ENCODE data around the gene PPP2R3A.

Gene PPP2R3A

DNA sequence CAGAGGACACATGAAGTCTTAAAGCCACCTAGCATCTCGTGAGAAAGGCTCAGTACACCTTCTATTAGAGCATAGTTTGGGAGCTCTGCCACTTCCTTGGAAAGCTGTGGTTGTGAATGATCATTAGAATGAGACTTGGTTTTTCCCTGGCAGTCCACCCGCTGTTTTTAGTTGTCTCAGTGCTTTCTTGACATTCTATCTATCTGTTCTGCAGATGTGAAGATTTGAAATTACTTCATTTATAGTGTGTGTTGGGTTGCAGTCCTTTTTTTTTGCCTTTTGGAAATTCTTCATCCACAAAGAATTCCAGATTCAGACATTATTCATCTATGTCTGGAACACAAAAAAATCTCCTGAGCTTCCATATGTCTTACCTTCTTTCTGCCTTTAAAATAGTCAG is 23.7 kb downstream of the PPP2R3A start:
- no peaks in the 10 kb centered on the region for H3K27me3 Mint-ChIP-seq (ENCODE audit: low read depth)
- H3K27ac Mint-ChIP-seq, result no peak overlapping the region

DNA sequence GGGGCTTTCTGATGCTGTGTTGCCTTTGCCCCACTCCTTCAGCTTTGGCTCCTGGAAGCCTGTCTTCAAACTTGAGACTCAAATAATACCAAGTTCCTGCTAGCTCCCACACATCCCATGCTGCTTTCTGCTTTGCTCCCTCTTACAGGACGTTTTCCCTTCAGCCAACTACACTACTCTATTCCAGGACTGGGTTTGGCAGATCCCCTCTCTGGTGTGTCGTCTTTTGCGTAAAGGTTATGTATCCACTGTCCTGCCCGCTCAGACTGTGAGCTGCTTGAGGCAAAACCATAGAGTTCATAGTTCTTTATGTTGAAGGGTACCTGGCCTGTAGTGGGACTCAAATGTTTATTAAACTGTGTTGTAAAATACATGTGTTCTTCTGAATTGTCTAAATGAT is 25.4 kb downstream of the PPP2R3A start:
- TF ChIP-seq, protein P1, sequence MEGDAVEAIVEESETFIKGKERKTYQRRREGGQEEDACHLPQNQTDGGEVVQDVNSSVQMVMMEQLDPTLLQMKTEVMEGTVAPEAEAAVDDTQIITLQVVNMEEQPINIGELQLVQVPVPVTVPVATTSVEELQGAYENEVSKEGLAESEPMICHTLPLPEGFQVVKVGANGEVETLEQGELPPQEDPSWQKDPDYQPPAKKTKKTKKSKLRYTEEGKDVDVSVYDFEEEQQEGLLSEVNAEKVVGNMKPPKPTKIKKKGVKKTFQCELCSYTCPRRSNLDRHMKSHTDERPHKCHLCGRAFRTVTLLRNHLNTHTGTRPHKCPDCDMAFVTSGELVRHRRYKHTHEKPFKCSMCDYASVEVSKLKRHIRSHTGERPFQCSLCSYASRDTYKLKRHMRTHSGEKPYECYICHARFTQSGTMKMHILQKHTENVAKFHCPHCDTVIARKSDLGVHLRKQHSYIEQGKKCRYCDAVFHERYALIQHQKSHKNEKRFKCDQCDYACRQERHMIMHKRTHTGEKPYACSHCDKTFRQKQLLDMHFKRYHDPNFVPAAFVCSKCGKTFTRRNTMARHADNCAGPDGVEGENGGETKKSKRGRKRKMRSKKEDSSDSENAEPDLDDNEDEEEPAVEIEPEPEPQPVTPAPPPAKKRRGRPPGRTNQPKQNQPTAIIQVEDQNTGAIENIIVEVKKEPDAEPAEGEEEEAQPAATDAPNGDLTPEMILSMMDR (IDR thresholded peaks at IDR 0.05; ENCODE audit: unreplicated experiment in 3 of 3), result no peak
- no peak overlapping the region for H3K4me3 Mint-ChIP-seq
- no peaks in the 10 kb centered on the region for H3K36me3 Mint-ChIP-seq (ENCODE audit: low read depth)
- H3K4me1 Mint-ChIP-seq, result no peaks in the 10 kb centered on the region
- H3K27me3 Mint-ChIP-seq (ENCODE audit: low read depth), result no peaks in the 10 kb centered on the region
- peak overlapping the region in 1 of 3 experiments; percentile 16 for H3K27ac Mint-ChIP-seq
- H3K9me3 Mint-ChIP-seq, result no peaks in the 10 kb centered on the region

More for the DNA sequence above, 23.7 kb downstream of the PPP2R3A start:
- Mint-ChIP-seq H3K4me3 (no peak overlapping the region), H3K36me3 (ENCODE audit: low read depth) (no peaks in the 10 kb centered on the region), H3K4me1 (no peaks in the 10 kb centered on the region), H3K9me3 (no peaks in the 10 kb centered on the region)
- TF ChIP-seq, protein P1 (IDR thresholded peaks at IDR 0.05; ENCODE audit: unreplicated experiment in 3 of 3), result no peak

DNA sequence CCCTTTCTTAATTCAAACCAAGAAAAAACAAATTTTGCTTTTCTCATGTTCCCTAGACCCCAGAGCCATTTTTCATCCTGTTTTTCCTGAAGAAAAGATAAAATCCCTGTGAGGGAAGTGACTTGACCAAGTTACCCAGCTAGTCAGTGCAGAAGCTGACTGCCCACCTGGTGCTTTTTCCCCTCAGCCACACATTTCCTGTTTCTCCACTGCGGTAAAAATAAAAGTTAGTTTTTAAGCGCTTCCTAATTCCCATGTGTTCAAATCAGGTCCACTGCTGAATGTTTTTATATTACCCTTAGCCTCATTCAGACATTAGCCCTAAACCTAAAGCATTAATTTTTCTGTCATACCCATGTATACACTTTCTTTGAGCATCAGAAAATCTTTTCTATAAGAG is 26.1 kb downstream of the PPP2R3A start:
- TF ChIP-seq, protein P1 (IDR thresholded peaks at IDR 0.05; ENCODE audit: unreplicated experiment in 3 of 3), result no peak
- H3K4me1 Mint-ChIP-seq, result no peaks in the 10 kb centered on the region
- no peak overlapping the region for H3K27ac Mint-ChIP-seq
- no peaks in the 10 kb centered on the region for H3K36me3 Mint-ChIP-seq (ENCODE audit: low read depth)
- no peak overlapping the region for H3K4me3 Mint-ChIP-seq
- H3K9me3 Mint-ChIP-seq, result no peaks in the 10 kb centered on the region
- H3K27me3 Mint-ChIP-seq (ENCODE audit: low read depth), result no peaks in the 10 kb centered on the region

DNA sequence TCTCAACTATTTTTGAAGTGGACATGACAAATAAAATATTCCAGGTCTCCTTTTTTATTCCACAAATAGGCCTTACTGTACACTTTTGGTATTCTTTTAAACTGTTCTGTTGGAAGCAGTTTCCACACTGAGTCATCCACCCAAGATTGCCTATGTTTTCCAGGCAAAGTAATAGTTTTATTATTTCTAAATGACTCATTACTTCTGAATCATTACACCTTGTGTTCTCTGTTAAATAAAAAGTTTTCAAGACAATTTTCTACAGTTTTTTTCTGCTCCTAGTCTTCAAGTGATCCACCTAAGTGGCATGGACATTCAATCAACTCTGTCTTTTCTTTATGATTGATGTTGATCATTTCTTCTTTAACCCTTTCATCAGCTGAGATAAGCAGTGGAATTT is 26.5 kb downstream of the PPP2R3A start:
- Mint-ChIP-seq H3K27me3 (ENCODE audit: low read depth) (no peaks in the 10 kb centered on the region), H3K36me3 (ENCODE audit: low read depth) (no peaks in the 10 kb centered on the region), H3K27ac (no peak overlapping the region), H3K4me3 (no peak overlapping the region), H3K9me3 (no peaks in the 10 kb centered on the region), H3K4me1 (no peaks in the 10 kb centered on the region)
- TF ChIP-seq, protein P1 (IDR thresholded peaks at IDR 0.05; ENCODE audit: unreplicated experiment in 3 of 3), result no peak

DNA sequence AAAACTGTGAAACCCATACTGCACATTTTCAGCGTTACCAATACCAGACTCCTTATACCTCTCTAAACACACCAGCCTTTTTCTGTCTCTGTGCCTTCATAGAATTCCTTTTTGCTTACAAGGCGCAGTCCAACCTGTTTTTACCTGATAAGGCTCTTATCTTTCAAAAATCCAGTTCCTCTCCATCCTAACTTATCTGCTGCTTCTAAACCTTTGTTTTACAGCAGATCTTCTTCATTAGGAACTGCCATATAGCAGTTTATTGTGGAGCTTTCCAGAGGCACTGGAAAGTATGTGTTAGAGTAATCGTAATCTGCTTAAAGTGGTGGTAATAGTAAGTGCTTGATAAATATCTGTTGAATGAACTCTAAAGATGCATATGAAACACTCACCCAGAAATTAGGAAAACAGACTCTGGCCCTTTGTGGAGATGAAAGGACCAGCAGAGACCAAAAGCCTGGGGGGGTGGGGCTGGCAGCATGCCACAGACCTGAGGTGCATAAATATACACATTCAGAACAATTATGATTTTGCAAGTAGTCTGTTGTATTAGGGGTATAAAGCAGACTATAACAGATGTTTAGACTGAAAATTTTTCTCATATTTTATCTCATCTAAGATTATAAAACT is 29.3 kb downstream of the PPP2R3A start:
- no peak overlapping the region for H3K27ac Mint-ChIP-seq

DNA sequence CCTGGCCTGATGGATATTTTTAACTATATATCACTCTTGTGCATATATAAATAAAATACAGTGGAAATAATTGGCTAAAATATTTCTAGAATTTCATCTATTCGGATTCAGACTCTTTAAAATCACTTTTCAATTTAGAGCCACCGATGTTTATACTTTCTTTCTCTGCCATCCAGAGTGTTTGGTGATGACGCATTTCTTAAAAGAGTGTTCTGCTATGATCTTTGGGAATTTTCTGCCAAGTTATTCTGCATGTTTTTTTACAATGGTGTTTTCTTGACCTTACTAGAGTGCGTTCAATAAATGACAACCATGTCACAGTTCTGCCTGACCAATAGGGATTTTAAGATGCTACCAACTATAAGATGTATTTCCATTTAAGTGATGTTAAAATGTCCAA is 30.2 kb downstream of the PPP2R3A start:
- H3K9me3 Mint-ChIP-seq, result no peaks in the 10 kb centered on the region
- TF ChIP-seq, protein P1 (IDR thresholded peaks at IDR 0.05; ENCODE audit: unreplicated experiment in 3 of 3), result no peak
- H3K36me3 Mint-ChIP-seq (ENCODE audit: low read depth), result peaks cover 6% of the 10 kb centered on the region
- no peaks in the 10 kb centered on the region for H3K4me1 Mint-ChIP-seq
- no peak overlapping the region for H3K27ac Mint-ChIP-seq
- no peaks in the 10 kb centered on the region for H3K27me3 Mint-ChIP-seq (ENCODE audit: low read depth)
- no peak overlapping the region for H3K4me3 Mint-ChIP-seq

More for the DNA sequence above, 29.3 kb downstream of the PPP2R3A start:
- H3K36me3 Mint-ChIP-seq (ENCODE audit: low read depth), result no peaks in the 10 kb centered on the region
- H3K4me1 Mint-ChIP-seq, result no peaks in the 10 kb centered on the region
- TF ChIP-seq, protein P1 (IDR thresholded peaks at IDR 0.05; ENCODE audit: unreplicated experiment in 3 of 3), result no peak
- H3K4me3 Mint-ChIP-seq, result no peak overlapping the region
- H3K27me3 Mint-ChIP-seq (ENCODE audit: low read depth), result no peaks in the 10 kb centered on the region
- no peaks in the 10 kb centered on the region for H3K9me3 Mint-ChIP-seq
